GM18517 (cell line): ENCODE data around the gene SPATA24.
"Not testable (repeated sequence)": the region's sequence is repeated elsewhere in the genome, so short reads cannot be mapped to it uniquely, and the experiment has no call there.

Source experiments
- ATAC-seq: cut with Tn5 transposase; IDR thresholded peaks from one replicate; pipeline ENCODE4 v1.9.1; 2021; ENCODE audit warnings: mild to moderate bottlenecking, moderate library complexity; ENCODE audit not compliant: unreplicated experiment

The SPATA24 gene

GRCh38 chr5:139403787-139404483 lies at the start of gene SPATA24:
Gene SPATA24 (minus strand): TSS chr5:139404089. CDS start chr5:139404060, 29 bp downstream.
- peak; percentile 79 for ATAC-seq

- ATAC-seq, result no peak
Observed at GRCh38 chr5:139451878-139452660, 48.2 kb upstream of the SPATA24 start.

- ATAC-seq, result no peak
Observed at GRCh38 chr5:139451176-139451575, 47.3 kb upstream of the SPATA24 start.

- ATAC-seq, result peak; percentile 53
Observed at GRCh38 chr5:139446956-139447779, 43.3 kb upstream of the SPATA24 start.

GRCh38 chr5:139445325-139446170 lies 41.7 kb upstream of the SPATA24 start:
- ATAC-seq, result no peak

GRCh38 chr5:139443831-139444453 lies 40.1 kb upstream of the SPATA24 start:
- no peak for ATAC-seq

- not testable (repeated sequence) for ATAC-seq
Observed at GRCh38 chr5:139440416-139440815, 36.5 kb upstream of the SPATA24 start.

GRCh38 chr5:139439013-139439903 lies 35.4 kb upstream of the SPATA24 start, which contains the start of gene DNAJC18:
Gene DNAJC18 (minus strand): TSS chr5:139439525. CDS start chr5:139439445, 80 bp downstream.
- ATAC-seq, result peak; percentile 85

- no peak for ATAC-seq
Observed at GRCh38 chr5:139438707-139439012, 34.8 kb upstream of the SPATA24 start.

GRCh38 chr5:139435676-139436075 lies 31.8 kb upstream of the SPATA24 start:
- ATAC-seq, result no peak

GRCh38 chr5:139431706-139432105 lies 27.8 kb upstream of the SPATA24 start:
- no peak for ATAC-seq

GRCh38 chr5:139430015-139430414 lies 26.1 kb upstream of the SPATA24 start:
- ATAC-seq, result no peak

GRCh38 chr5:139426203-139426885 lies 22.5 kb upstream of the SPATA24 start:
- ATAC-seq, result no peak

GRCh38 chr5:139425497-139425896 lies 21.6 kb upstream of the SPATA24 start:
- no peak for ATAC-seq

- ATAC-seq, result no peak
Observed at GRCh38 chr5:139422307-139422893, 18.5 kb upstream of the SPATA24 start.

- no peak for ATAC-seq
Observed at GRCh38 chr5:139419226-139420192, 15.6 kb upstream of the SPATA24 start.

GRCh38 chr5:139418793-139419192 lies 14.9 kb upstream of the SPATA24 start:
- no peak for ATAC-seq
